GM12875 (cell line): ENCODE results near the gene MINDY2.

Experiments used
- H3K4me3 ChIP-seq: one replicate; pipeline ENCODE4 v1.5.1; 2011; ENCODE audit warnings: low read depth, low read length, control low read depth
- CTCF ChIP-seq: IDR thresholded peaks from 2 replicates; pipeline ENCODE4 v1.5.1; 2011; ENCODE audit warnings: low read depth, mild to moderate bottlenecking, control low read depth, inconsistent platforms, low read length, moderate library complexity, borderline replicate concordance; ENCODE audit not compliant: insufficient read depth

Gene MINDY2

DNA sequence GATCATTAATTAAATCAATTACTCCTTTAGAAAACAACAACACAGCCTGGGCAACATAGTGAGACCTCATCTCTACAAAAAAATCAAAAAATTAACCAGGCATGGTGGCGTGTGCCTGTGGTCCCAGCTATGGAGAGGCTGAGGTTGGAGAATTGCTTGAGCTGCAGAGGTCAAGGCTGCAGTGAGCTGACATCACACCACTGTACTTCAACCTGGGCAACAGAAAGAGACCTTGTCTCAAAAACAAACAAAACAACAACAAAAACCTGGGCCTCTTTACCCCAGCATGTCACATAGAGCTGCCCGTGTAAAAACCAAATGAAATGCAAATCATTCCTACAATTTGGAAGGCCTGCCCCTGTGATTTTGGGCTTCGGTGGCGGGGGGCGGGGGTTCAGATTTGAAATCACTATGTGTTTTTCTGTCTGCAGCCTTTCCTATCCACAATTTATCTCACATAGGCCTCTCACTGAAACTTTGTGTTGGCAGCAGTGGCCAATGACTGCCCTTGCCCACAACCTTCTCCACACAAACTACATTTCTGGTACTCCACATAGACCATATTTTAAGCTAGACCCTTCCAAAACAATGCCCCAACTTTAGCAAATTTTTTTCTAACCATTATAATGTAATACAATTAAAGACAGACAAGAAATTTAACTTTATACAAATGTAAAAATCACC lies 28.1 kb upstream of the MINDY2 start:
- no peak for TF ChIP-seq CTCF
- H3K4me3 ChIP-seq, result no peak overlapping the region

DNA sequence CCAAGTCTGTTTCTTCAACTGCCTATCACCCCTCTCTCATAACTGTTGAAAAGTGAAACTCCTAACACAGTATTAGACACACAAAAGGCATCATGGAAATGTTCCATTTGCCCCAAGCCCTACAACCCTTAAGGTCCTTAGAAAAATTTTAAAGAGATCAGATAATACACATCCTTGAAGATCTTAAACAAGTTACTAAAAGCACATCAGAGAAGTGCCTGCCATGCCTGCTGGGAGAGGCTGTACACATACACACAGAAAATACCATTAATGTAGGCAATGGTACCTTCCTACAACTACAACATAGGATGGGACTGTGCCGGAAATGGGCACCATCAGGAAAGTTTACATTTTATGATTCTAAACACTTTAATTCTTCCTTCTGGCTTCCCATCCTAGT lies 24.9 kb upstream of the MINDY2 start:
- no peak for TF ChIP-seq CTCF

GRCh38 chr15:58748040-58748851 lies 22.9 kb upstream of the MINDY2 start:
- no peak for TF ChIP-seq CTCF
- peak overlapping the region; percentile 94 for H3K4me3 ChIP-seq

More for the DNA sequence above, 24.9 kb upstream of the MINDY2 start:
- H3K4me3 ChIP-seq, result no peak overlapping the region

- no peak for TF ChIP-seq CTCF
Observed at GRCh38 chr15:58748852-58749531, 22.1 kb upstream of the MINDY2 start.

GRCh38 chr15:58749532-58750337 lies 21.4 kb upstream of the MINDY2 start, which contains the start of gene ADAM10:
TSS of gene ADAM10 (minus strand) at chr15:58749707. CDS start at chr15:58749534, 173 bp downstream.
- no peak for TF ChIP-seq CTCF
- peak within 1 kb of the TSS; percentile 94 for H3K4me3 ChIP-seq

More at GRCh38 chr15:58748852-58749531, 22.1 kb upstream of the MINDY2 start:
- H3K4me3 ChIP-seq, result peak overlapping the region; percentile 94

- TF ChIP-seq CTCF, result no peak
- H3K4me3 ChIP-seq, result no peak overlapping the region
Observed at GRCh38 chr15:58752716-58753115, 18.4 kb upstream of the MINDY2 start.
